Stimulated activated CD8-positive, alpha-beta memory T cell treated with anti-CD3 and anti-CD28 coated beads, Interleukin-12 subunit alpha, Interleukin-12 subunit beta, amount 100 ng/mL, for 4 hours (primary cell): Measurements from ENCODE around the gene CNNM3.
"Not testable (repeated sequence)": the region's sequence is repeated elsewhere in the genome, so short reads cannot be mapped to it uniquely, and the experiment has no call there.

Experiments
- DNase-seq: peaks from one replicate; pipeline ENCODE4 v3.0.0-alpha.2; 2020; ENCODE audit warnings: low read depth

Gene CNNM3

DNA sequence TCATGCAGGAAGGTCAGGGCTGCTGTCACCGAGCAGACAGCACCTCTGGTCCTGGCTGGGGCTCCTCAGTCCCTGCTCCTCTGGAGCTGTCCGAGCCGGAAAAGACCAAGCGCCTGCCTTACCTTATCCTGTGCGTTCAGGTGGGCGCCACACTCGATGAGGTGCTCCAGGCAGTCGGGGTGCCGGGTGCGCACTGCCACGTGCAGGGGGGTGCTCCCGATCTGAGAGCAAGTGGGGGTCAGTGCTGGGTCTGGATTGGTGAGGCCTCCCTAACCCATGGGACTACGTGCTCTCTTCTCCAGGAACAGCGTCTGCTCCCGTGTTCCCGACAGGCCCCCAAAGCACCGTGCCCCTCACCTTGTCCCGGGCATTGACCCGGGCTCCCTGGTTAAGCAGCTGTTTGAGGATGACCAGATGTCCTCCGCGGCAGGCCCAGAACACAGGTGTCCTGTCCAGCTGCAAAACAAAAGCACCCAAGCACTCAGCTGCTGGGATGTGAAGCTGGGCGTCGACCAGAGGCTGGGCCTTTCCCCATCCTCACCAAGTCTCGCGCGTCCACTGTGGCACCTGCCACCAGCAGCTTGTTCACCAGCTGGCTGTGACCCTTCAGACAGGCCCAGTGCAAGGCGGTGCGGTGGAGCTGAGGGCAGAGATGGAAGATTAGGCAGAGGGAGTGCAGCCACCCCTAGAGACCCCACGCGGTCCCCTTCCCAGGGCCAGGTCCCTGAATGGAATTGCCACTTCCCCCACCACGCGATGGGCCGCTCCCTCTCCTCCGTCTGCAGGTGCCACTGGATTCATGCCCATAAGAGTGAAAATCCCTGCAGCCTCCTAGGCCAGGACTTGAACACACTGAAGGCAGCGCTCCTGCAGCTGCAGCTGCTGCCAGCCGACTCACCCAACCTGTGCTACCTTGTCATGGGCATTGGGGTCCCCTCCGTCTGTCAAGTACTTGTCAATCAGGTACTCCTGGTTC, 24.1 kb downstream of the CNNM3 start:
- DNase-seq: no peak

DNA sequence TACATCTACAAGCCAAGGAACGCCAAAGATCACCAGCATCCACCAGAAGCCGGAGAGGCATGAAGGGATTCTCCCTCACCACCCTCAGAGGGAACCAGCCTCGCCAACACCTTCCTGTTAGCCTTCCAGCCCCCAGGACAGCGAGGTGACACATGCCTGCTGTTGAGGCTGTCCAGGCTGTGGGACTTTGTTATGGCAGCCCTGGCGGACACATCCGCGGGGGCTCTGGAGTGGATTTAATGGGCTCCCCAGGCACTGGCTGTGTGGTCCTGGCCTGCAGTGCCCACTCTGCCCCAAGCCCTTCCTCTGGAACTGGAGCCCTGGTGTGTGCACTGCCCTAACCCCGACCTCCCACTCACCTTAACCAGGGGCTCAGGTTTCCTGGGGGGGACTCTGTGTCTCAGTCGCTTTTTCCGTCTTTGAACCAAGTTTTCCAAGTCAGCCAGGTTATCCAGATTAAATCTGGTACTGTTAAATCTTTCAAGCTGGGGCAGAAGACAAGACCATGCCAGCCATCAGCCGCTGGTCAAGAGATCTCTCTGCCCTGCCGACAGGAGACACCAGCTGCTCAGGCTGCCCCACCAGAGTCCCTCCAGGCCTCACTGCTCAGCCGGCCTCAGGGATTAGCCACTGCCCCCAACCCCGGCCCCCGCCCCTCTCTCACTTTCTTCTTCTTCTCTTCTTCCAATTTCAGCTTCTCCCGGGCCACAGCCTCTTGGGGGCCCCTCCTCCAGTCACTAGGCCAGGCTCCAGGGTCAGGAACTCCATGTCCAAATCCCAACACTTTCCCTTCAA, 25.8 kb downstream of the CNNM3 start:
- DNase-seq: no peak

DNA sequence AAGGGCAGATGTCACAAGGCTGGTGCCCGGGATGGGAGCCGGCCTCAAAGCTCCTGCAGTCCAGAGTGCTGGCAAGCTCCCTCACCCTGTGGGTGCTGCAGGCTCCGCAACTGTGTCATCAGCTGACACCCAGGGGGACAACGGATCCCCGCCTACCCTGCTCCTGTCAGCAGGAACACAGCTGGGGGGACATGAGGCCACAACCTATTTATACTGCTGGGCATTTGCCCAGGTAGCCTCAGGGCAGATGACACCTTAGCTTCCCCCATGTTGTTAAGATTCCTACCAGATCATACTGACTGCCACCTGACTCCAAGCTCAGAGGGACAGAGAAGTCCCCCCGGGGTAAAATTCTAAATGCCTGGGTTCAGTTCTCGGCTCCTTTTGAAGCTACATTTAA, 26.5 kb downstream of the CNNM3 start:
- DNase-seq: no peak

DNA sequence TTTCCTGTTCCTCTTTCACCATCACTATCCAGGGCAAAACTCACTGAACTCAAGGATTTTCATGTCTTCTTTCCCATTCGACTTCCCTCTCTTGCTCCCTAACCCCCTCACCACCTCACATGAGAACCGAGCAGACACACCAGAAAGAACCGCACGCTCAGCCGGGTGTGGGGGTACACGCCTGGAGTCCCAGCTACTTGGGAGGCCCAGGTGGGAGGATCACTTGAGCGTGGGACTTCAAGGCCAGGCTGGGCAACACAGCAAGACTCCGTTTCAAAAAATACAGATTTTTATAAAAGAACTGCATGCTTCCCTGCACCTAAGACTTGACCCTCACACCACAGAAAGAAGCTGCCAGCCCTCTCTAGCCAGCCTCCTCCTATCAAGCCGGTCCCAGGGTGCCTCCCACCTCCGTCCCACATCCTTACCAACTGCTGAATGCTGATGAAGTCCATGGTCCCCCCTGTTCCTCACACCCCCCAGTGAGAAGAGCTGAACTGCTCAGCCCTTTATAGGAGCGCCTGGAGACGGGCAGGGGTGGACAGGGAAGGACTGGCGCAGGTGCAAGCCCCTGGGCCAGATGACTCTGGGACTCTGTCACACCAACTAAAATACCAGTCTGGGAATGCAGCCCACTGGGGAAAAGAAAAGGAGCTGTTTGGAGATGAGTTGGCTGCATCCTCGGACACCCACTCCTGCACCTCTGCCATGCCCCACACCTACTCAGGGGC, 27.6 kb downstream of the CNNM3 start, which contains the start of gene ANKRD23:
Gene ANKRD23 (minus strand): TSS at position 484 of the 731 bp plus-strand sequence. CDS start 29 bp downstream, at position 455.
- no peak for DNase-seq

DNA sequence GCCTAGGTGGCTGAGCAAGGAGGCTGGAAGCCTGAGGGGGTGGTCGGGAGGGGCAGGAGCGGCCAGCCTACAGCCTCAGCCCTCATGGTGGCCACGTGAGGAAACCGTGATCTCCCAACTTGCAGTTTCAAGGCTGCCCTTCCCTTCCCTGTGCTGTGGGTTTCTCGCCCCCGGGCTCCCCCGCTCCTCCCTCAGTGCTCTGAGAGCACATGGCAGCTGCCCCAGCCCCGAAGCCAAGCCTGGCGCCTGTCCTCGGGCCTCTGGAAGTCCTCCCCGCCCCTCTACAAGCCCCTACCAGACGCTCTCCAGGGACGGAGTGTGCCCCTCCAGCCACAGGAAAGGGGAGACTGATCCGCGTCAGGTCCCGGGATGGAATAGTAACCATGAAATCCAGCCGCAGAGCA, 28.3 kb downstream of the CNNM3 start:
- no peak for DNase-seq

DNA sequence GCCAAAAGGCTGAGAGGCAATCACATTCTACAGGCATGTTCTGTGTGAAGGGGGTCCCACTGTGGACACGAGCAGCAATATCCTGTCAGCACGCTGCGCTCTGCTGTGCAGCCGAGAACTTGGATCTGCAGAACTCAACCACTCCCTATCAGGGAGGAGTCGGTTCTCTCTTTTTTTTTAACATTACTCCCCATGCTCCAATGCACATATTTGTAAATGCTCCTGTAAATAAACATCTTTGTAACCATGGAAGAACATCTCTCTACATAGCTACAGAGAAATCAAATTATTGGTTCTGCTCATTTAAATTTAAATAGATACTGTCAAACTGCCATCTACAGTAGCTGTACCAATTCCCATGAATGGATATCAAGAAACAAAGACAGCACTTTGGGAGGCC, 30.8 kb downstream of the CNNM3 start:
- no peak for DNase-seq

DNA sequence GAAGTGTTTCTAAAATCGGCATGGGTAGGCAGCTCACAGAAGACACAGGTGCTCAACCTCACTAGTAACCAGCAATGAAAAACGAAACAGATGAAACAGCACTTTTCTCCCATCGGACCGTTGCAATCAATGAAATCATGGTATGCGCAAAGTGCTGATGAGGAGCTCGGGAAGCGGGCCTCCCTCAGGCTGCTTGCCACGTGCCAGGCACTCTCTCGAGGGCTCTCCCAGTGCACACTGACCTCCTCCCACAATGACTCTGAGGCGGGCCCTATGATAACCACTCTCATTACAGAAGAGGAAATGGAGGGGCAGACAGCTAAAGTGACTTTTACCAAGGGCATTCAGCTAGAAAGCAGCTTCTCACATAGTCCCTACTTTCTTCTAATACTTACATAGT, 31.5 kb downstream of the CNNM3 start:
- DNase-seq: no peak

DNA sequence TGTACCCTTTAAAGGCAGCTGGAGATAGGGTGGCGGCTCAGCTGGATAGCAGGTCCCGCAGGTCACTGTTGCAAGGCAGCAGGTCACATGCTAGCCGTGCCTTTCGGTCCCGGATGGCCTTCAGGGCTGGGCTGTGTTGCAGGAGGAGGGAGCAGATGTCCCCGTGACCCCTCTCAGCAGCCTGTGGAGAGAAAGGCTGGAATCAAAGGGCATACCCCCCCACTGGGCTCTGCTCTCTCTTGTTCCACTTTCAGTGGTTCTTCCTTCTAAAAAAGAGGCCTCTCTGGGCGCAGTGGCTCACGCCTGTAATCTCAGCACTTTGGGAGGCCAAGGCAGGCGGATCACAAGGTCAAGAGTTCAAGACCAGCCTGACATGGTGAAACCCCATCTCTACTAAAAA, 32.2 kb downstream of the CNNM3 start:
- DNase-seq: no peak

DNA sequence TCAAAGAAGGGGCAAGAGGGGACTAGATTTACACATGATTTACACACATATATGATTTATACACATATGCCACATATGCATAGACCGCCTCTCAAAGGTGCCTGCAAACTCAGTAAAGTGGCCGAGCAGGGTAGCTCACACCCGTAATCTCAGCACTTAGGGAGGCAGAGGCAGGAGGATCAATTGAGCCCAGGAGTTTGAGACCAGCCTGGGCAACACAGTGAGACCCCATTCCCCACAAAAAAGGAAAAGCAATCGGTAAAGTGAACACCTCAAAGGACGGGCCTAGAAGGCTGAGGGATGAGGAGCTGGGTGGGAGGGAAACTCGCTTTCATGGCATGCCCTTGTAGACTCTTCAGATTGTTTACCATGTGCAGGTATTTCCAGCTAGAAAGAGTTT, 36.6 kb downstream of the CNNM3 start:
- no peak for DNase-seq

DNA sequence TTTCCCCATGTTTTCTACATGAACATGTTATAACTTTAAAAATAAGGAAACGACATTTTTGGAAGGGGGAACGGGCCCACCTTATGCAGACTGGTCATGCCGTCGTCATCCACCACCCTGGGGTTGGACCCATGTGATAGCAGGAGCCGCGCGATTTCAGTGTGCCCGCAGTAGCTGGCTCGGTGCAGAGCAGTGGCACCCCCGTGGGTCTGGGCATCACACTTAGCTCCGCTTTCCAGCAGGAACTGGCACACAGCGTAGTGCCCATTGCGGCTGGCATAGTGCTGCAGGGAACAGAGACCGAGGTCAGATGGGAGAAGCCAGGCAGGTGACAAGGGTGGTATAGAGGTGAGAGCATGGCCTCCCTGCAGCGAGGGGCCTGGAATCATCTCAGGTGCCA, 37.3 kb downstream of the CNNM3 start:
- DNase-seq: no peak

DNA sequence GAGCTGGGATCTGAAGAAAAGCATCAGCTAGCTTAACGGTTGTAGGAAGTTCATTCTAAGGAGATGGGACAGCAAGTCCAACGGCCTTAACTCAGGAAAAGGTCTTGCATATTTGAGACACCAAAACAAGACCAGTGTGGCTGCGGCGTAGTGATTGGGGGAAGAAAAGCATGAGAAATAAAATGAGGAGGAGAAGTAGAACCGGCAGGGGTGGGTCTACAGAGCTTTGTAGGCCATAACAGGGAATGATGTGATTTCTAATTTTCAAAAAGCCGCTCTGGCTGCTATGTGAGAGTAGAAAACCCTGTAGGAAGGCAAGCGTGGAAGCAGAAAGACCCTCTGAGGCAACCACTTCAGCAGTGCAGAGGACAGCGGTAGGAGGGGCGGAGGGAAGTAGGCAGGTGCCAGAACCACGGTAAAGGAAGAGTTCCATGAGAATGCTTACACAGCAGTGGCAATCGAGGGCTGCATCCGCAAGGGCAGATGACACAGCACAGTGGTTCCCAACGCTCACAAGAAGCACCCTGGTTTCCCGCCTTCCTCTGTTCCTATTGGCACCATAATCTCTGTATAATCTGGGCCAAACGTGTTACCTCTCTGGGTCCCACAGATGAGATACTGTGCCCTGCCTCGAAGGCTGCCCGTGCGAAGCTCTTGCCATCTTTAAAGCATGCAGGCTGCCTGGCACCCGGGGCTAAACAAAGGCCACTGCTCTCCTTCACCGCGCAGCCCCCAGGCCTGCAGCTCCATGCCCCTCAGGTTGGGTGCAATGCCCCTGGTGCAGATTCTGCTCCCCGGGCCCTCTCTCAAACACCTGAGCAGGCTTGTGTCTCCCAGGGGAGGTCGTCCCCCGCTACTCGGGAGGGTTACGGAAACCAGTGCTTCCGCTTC, 41.0 kb downstream of the CNNM3 start:
- DNase-seq: no peak

DNA sequence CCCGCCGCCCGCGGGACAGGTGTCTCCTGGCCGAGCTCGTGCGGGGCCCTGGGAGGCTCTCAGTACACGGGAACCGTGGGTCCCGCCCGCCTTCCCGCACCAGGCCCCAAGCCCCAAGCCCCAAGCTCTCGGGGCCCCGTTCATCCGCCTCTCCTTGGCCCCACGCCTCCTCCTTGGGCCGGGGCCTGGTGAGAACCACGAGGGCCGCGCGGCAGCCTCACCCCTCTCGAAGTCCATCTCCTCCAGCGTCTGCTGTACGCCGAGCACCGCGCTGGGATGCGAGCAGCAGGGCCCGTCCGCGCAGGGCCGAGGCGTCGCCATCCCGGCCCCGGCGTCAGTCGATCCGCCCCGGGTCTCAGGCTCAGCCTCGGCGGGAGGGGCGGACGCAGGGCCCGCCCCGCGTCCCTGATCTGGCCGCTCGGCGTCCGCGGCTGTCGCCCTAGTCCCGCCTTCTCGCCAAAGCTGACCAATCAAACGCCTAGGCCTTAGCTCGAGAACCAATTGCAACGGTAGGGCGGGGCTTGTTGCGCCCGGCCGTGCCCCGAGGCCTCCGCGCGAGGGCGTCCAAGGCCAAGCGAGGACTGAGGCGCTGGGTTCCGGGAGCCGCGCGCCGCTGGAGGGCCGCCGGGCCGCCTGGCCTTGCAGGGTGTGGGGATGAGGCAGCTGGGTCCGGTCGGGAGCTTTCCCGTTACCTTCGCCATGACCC, 41.8 kb downstream of the CNNM3 start, which contains the start of gene ANKRD39:
Gene ANKRD39 (minus strand): TSS at position 350 of the 706 bp plus-strand sequence. CDS start 29 bp downstream, at position 321.
- DNase-seq: peak; percentile 96

DNA sequence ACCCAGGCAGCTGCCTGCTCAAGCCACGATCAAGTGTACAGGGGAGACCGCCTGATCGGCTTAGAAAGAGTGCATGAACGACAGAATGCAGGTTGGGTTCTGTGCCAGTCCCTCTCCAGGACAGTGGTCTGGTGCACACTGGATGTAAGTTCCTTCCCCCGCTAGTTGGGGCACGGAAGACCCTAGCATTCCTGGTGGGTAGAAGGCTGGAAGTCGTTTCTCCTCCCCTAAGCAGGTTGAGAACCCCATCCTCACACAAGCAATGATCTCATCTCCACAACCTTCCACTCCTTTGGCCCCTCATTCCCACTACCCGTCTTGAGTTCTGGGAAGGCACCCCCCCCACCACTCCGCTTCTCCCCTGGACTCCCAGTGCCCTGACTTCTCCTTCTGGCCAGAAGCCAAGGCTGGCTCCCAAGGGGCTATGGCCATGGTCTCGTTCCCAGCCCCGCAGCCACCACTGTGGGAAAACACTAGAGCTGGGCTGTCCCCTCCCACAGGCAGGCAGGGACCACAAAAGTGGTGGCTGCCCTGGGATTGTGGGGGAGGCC, 43.1 kb downstream of the CNNM3 start:
- no peak for DNase-seq

DNA sequence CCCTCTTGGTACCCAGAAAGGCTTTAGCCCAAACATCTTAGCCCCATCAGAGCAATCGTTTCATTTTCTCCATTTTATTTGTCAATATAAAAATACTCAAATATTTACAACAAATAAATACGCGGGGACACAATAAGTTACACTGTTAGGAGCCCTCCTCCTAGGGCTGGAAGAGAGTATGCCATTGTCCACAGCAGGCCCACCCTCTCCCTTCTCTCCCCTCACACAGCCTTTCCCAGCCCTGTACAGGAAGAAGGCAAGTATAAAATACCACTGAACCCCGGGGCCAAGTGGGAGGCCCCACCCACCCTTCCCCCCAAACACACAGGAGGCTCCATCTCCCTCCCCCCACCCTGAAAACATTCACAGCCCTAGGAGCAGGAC, 43.6 kb downstream of the CNNM3 start:
- no peak for DNase-seq

DNA sequence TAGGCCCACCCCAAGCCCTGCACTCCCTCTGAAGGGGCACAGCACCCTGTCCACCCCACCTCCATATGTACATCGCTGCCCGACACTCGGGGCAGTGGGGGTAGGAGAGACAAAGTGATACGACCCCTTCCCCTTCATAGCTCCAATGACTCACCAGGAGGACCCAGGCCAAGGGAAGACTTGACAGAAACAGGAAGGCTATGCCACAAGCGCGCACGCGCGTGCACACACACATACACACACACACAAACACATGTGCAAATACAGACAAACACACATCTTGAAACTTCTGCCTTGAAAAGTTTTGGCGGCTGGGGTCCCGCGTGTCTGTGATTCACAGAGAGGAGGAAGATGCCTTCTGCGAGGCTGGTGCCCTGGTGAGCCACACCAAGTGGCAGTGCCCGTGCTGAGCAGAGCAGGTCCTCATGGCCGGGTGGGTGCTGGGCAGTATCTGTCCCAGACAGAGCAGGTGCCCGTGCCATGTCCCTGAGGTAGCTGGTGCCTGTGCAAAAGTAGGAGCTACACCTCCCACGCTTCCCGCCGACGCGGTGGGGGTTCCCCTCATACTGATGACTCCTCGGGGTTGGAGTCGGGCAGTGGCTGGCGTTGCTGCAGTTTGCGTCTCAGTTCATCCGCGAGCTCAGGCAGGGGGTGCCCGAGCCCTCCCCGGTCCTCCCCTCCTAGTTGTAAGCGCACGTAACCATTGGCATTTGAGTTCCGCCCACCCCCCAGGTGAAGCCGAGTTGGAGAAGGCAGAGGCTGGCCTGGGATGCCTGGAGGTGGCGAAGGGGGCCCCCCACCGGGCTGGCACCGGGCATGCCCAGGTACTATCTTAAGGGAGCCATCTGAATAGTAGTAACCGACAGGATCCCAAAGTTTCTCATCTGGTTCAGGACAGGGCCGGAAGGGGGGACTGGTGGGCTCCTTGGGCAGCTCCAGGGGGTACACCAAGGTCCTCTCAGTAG, 44.3 kb downstream of the CNNM3 start:
- no peak for DNase-seq

DNA sequence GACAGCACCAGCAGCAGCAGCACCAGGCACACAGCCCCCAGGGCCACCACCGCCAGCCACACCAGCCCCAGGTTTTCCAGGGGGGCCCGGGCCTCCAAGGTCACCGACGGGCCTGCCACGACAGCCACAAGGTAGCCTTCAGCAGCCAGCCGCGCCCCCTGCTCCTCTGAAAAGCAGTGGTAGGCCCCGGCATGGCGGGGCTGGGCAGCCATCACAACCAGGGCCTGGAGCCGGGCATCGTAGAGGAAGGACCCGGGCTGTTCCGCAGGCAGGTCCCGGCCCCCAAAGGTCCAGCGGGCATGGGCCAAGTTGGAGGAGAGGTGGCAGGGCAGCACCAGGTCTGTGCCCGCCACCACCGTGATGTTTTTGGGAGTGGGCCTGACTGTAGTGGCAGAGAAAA, 45.0 kb downstream of the CNNM3 start:
- no peak for DNase-seq

DNA sequence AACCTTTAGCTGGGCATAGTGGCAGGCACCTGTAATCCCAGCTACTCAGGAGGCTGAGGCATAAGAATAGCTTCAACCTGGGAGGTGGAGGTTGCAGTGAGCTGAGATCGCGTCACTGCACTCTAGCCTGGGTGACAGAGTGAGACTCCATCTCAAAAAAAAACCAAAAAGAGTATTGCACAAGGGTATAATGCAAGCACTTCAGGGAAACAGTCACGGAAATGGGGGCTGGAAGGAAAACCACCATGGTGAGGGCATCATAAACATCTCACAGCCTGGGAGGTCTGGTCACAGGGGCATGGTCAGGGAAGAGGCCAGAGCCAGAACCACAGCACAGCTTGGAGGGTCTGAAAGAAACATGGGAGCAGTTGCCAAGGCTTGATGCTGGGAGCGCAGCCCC, 47.0 kb downstream of the CNNM3 start:
- DNase-seq: not testable (repeated sequence)

DNA sequence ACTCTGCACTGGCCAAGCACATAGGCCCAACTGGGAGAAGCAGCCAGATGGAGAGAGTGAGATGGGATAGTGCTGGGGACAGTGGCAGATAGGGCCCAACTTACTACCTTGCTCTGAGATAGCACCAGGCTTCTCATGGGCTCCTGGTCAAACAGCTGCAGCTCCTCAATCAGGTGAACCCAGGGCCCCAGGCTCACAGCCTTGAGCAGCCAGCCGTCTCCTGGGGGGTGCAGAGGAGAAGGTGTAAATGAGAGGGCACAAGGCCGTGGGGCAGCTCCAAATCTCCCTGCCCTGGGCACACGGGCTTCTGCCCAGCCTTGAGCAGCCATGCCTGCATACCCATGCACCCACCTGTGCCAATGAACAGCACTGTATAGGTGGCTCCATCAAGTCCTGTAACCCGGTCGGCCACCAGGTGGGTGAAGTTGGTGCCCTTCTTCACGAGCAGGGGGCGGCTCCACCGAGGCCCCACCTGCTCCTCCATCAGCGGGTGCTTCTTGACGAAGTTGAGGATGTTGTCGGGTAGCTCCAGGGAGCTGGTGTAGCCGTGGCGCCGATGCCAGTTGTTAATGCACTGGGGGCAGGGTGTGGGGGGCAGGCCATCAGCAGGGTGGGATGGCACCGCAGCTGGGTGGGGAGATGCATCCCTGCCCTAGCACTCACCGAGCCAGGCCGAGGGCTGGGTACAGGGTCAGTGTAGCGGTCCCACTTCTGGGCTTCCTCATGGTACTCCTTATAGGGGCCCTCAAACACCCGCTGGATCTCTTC, 47.7 kb downstream of the CNNM3 start:
- DNase-seq: no peak
